ENCODE data around the gene FRAS1. TPM values are rescaled to one million over a fixed set of nuclear protein-coding genes. Genes with fewer than 3 reads are reported as not detected.
"Not testable (repeated sequence)": the region's sequence is repeated elsewhere in the genome, so short reads cannot be mapped to it uniquely, and the experiment has no call there.

Gene FRAS1
- total RNA-seq, 2 experiments from 2014 or later: not detected

GRCh38 chr4:78092850-78093249, 35.7 kb downstream of the FRAS1 start:
- H3K9me3 Mint-ChIP-seq: no peaks in the 10 kb centered on the region
- no peak overlapping the region for H3K27ac Mint-ChIP-seq
- ChIA-PET CTCF (no interaction called here), POLR2A (no interaction called here)
- no peaks in the 10 kb centered on the region for H3K36me3 Mint-ChIP-seq (ENCODE audit: low read depth)
- H3K27me3 Mint-ChIP-seq: peaks cover 4% of the 10 kb centered on the region
- DNase-seq: no peak
- no peak overlapping the region for H3K4me3 Mint-ChIP-seq
- H3K4me1 Mint-ChIP-seq: no peaks in the 10 kb centered on the region

- no peaks in the 10 kb centered on the region for H3K36me3 Mint-ChIP-seq (ENCODE audit: low read depth)
- POLR2A ChIA-PET: no interaction called here
- no peaks in the 10 kb centered on the region for H3K9me3 Mint-ChIP-seq
- CTCF ChIA-PET: no interaction called here
- no peak overlapping the region for H3K27ac Mint-ChIP-seq
- H3K4me3 Mint-ChIP-seq: no peak overlapping the region
- no peaks in the 10 kb centered on the region for H3K4me1 Mint-ChIP-seq
- H3K27me3 Mint-ChIP-seq: peaks cover 4% of the 10 kb centered on the region
- DNase-seq: no peak
These were observed 38.0 kb downstream of the FRAS1 start for GRCh38 chr4:78095081-78095480.

GRCh38 chr4:78099058-78099457, 41.9 kb downstream of the FRAS1 start:
- no peaks in the 10 kb centered on the region for H3K4me1 Mint-ChIP-seq
- H3K9me3 Mint-ChIP-seq: no peaks in the 10 kb centered on the region
- CTCF ChIA-PET: no interaction called here
- H3K4me3 Mint-ChIP-seq: no peak overlapping the region
- no peak overlapping the region for H3K27ac Mint-ChIP-seq
- H3K36me3 Mint-ChIP-seq (ENCODE audit: low read depth): no peaks in the 10 kb centered on the region
- POLR2A ChIA-PET: no interaction called here
- DNase-seq: no peak
- peaks cover 1% of the 10 kb centered on the region for H3K27me3 Mint-ChIP-seq

- CTCF ChIA-PET: interaction anchor here (0.6 kb wide), 1 partner anchor 485 kb away, joined by 3 read pairs; no protein-coding TSS in a partner anchor
- H3K9me3 Mint-ChIP-seq: no peaks in the 10 kb centered on the region
- POLR2A ChIA-PET: no interaction called here
- no peak overlapping the region for H3K27ac Mint-ChIP-seq
- H3K4me3 Mint-ChIP-seq: no peak overlapping the region
- no peaks in the 10 kb centered on the region for H3K27me3 Mint-ChIP-seq
- H3K4me1 Mint-ChIP-seq: no peaks in the 10 kb centered on the region
- DNase-seq: no peak
- H3K36me3 Mint-ChIP-seq (ENCODE audit: low read depth): no peaks in the 10 kb centered on the region
These were observed 42.9 kb downstream of the FRAS1 start for GRCh38 chr4:78100060-78100459.

- no peaks in the 10 kb centered on the region for H3K9me3 Mint-ChIP-seq
- no peak for DNase-seq
- ChIA-PET POLR2A (no interaction called here), CTCF (no interaction called here)
- no peaks in the 10 kb centered on the region for H3K36me3 Mint-ChIP-seq (ENCODE audit: low read depth)
- H3K4me1 Mint-ChIP-seq: no peaks in the 10 kb centered on the region
- no peak overlapping the region for H3K27ac Mint-ChIP-seq
- H3K27me3 Mint-ChIP-seq: no peaks in the 10 kb centered on the region
- no peak overlapping the region for H3K4me3 Mint-ChIP-seq
These were observed 62.6 kb downstream of the FRAS1 start for GRCh38 chr4:78119698-78120097.

GRCh38 chr4:78120144-78120880, 63.2 kb downstream of the FRAS1 start:
- ChIA-PET POLR2A (no interaction called here), CTCF (no interaction called here)

GRCh38 chr4:78121338-78121904, 64.3 kb downstream of the FRAS1 start:
- H3K4me1 Mint-ChIP-seq: no peaks in the 10 kb centered on the region
- CTCF ChIA-PET: no interaction called here
- H3K27ac Mint-ChIP-seq: no peak overlapping the region
- H3K9me3 Mint-ChIP-seq: no peaks in the 10 kb centered on the region
- POLR2A ChIA-PET: no interaction called here
- DNase-seq: no peak
- H3K36me3 Mint-ChIP-seq (ENCODE audit: low read depth): no peaks in the 10 kb centered on the region
- H3K27me3 Mint-ChIP-seq: no peaks in the 10 kb centered on the region
- H3K4me3 Mint-ChIP-seq: no peak overlapping the region

More at GRCh38 chr4:78120144-78120880, 63.2 kb downstream of the FRAS1 start:
- no peaks in the 10 kb centered on the region for H3K36me3 Mint-ChIP-seq (ENCODE audit: low read depth)
- no peak overlapping the region for H3K27ac Mint-ChIP-seq
- H3K4me3 Mint-ChIP-seq: no peak overlapping the region
- H3K4me1 Mint-ChIP-seq: no peaks in the 10 kb centered on the region
- H3K27me3 Mint-ChIP-seq: no peaks in the 10 kb centered on the region
- DNase-seq: no peak
- no peaks in the 10 kb centered on the region for H3K9me3 Mint-ChIP-seq

GRCh38 chr4:78125834-78126331, 68.8 kb downstream of the FRAS1 start:
- CTCF ChIA-PET, H3K4me1 Mint-ChIP-seq: not testable (repeated sequence)

GRCh38 chr4:78129383-78130108, 72.4 kb downstream of the FRAS1 start:
- Mint-ChIP-seq H3K36me3 (ENCODE audit: low read depth) (no peaks in the 10 kb centered on the region), H3K9me3 (peaks cover 4% of the 10 kb centered on the region), H3K27me3 (no peaks in the 10 kb centered on the region), H3K4me3 (no peak overlapping the region), H3K27ac (no peak overlapping the region), H3K4me1 (no peaks in the 10 kb centered on the region)
- ChIA-PET POLR2A (no interaction called here), CTCF (interaction anchor here (0.5 kb wide), 1 partner anchor 13 kb away, joined by 3 read pairs; no protein-coding TSS in a partner anchor)
- no peak for DNase-seq

More at GRCh38 chr4:78125834-78126331, 68.8 kb downstream of the FRAS1 start:
- H3K27ac Mint-ChIP-seq; POLR2A ChIA-PET; H3K4me3 Mint-ChIP-seq; H3K27me3 Mint-ChIP-seq; H3K36me3 Mint-ChIP-seq (ENCODE audit: low read depth); H3K9me3 Mint-ChIP-seq; DNase-seq: not testable (repeated sequence)

GRCh38 chr4:78131403-78131802, 74.3 kb downstream of the FRAS1 start:
- CTCF ChIA-PET: no interaction called here

GRCh38 chr4:78136109-78137081, 79.3 kb downstream of the FRAS1 start:
- Mint-ChIP-seq H3K9me3 (no peaks in the 10 kb centered on the region), H3K4me1 (no peaks in the 10 kb centered on the region), H3K4me3 (no peak overlapping the region), H3K27me3 (no peaks in the 10 kb centered on the region), H3K27ac (no peak overlapping the region), H3K36me3 (ENCODE audit: low read depth) (no peaks in the 10 kb centered on the region)
- CTCF ChIA-PET: no interaction called here
- DNase-seq: no peak
- POLR2A ChIA-PET: no interaction called here

More at GRCh38 chr4:78131403-78131802, 74.3 kb downstream of the FRAS1 start:
- no peaks in the 10 kb centered on the region for H3K36me3 Mint-ChIP-seq (ENCODE audit: low read depth)
- H3K27ac Mint-ChIP-seq: no peak overlapping the region
- DNase-seq: no peak
- no peaks in the 10 kb centered on the region for H3K27me3 Mint-ChIP-seq
- H3K9me3 Mint-ChIP-seq: peaks cover 4% of the 10 kb centered on the region
- POLR2A ChIA-PET: no interaction called here
- H3K4me3 Mint-ChIP-seq: no peak overlapping the region
- no peaks in the 10 kb centered on the region for H3K4me1 Mint-ChIP-seq

- H3K27me3 Mint-ChIP-seq: no peaks in the 10 kb centered on the region
- H3K4me1 Mint-ChIP-seq: no peaks in the 10 kb centered on the region
- no peaks in the 10 kb centered on the region for H3K36me3 Mint-ChIP-seq (ENCODE audit: low read depth)
- peaks cover 2% of the 10 kb centered on the region for H3K9me3 Mint-ChIP-seq
- ChIA-PET CTCF (no interaction called here), POLR2A (no interaction called here)
- no peak overlapping the region for H3K27ac Mint-ChIP-seq
- H3K4me3 Mint-ChIP-seq: no peak overlapping the region
- no peak for DNase-seq
These were observed 80.4 kb downstream of the FRAS1 start for GRCh38 chr4:78137532-78137931.

- CTCF ChIA-PET: no interaction called here
- no peak overlapping the region for H3K27ac Mint-ChIP-seq
- no peaks in the 10 kb centered on the region for H3K36me3 Mint-ChIP-seq (ENCODE audit: low read depth)
- DNase-seq: no peak
- POLR2A ChIA-PET: no interaction called here
- H3K4me1 Mint-ChIP-seq: no peaks in the 10 kb centered on the region
- peaks cover 2% of the 10 kb centered on the region for H3K9me3 Mint-ChIP-seq
- no peaks in the 10 kb centered on the region for H3K27me3 Mint-ChIP-seq
- no peak overlapping the region for H3K4me3 Mint-ChIP-seq
These were observed 81.1 kb downstream of the FRAS1 start for GRCh38 chr4:78138252-78138651.
